ENCODE measurements around the gene FSIP2.

Gene FSIP2, protein sequence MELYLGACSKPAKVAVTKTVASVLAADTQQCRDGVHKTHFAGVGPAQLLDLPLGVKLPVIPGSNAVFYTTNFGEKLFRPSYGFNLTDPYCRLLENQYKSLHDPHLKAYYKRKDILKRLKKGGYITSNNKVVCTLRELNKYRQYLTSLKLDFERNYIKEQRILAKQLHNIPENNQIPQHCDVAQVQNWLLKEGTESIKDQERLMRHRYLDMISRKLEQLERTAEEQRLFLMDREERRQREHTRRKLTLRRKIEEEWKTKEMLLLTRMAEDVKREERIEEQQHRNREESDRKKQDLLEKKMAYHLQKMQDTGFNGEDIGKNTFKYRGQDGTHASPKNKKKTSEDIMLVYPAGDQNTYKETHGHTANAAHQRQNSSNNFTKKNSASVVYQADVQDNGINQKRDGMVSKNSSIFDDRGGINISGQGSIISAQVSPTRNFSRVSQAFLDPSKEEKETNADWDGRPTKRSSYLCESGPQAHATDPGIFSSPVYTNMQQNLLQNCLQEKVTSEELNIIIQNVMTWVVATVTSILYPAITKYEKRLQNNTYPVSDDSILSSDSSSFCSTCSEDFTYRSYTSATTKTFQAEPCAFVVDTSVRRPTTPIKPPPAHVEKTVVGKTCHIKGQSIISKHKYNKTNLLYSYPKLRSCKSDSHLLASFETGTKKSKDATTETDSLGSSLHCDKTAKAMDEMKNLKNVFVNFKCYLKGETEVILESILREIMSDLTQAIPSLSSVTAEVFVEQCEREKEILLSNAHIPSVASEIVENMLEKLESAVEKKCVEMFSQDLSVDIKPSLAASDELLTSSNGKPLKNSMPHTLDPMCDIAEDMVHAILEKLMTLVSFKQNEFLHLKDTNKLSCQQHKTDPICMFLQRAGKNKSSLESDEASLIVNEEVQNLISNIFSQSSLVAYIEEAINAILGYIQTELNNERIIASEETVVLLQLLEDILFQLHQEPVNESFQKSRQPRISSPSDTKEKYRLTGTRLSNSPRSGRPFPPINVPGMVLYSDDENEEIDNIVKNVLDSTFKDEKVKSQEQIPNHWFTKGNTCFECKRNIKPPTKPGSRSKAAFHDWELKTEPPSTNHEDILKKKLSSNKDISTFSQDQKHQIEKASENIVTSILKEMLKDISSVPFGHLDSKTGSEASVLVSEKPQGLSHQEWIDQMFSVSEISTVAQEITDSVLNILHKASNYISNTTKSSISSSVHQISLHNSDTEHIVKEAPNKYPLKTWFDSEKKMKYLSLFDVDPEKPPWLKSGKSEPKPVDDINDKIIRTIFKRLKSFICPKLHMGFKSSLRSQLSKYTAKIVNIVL (N-terminal part only)

GRCh38 chr2:185738679-185739472 is at the start of gene FSIP2:
Gene FSIP2, plus strand, starts transcription at chr2:185738804. Its CDS starts 91 bp downstream, at chr2:185738895.
- no peak within 1 kb of the TSS for H3K27ac ChIP-seq (ENCODE audit: low read length)
- H3K9ac ChIP-seq (ENCODE audit: low read depth, low read length), result peak within 1 kb of the TSS; percentile 42; the same call in 1 of the 2 replicates
- H3K36me3 ChIP-seq (ENCODE audit: insufficient read depth, low read depth, low read length), result no peaks in the 10 kb centered on the region
- peak within 1 kb of the TSS; percentile 80 for H3K4me3 ChIP-seq (ENCODE audit: low read length)
- H3K4me1 ChIP-seq (ENCODE audit: insufficient read depth, low read length), result no peaks in the 10 kb centered on the region
- H3K27me3 ChIP-seq (ENCODE audit: insufficient read depth, low read length), result peaks cover 7% of the 10 kb centered on the region
- no peaks in the 10 kb centered on the region for H3K9me3 ChIP-seq (ENCODE audit: insufficient read depth, low read depth, low read length)

GRCh38 chr2:185689906-185690539 is 48.6 kb upstream of the FSIP2 start:
- Histone ChIP-seq H3K27me3 (ENCODE audit: insufficient read depth, low read length) (no peaks in the 10 kb centered on the region), H3K9ac (ENCODE audit: low read depth, low read length) (no peak overlapping the region), H3K36me3 (ENCODE audit: insufficient read depth, low read depth, low read length) (no peaks in the 10 kb centered on the region), H3K9me3 (ENCODE audit: insufficient read depth, low read depth, low read length) (no peaks in the 10 kb centered on the region), H3K27ac (ENCODE audit: low read length) (no peak overlapping the region), H3K4me1 (ENCODE audit: insufficient read depth, low read length) (no peaks in the 10 kb centered on the region), H3K4me3 (ENCODE audit: low read length) (no peak overlapping the region)

- H3K4me3 ChIP-seq (ENCODE audit: low read length), result no peak overlapping the region
- no peak overlapping the region for H3K27ac ChIP-seq (ENCODE audit: low read length)
- H3K9me3 ChIP-seq (ENCODE audit: insufficient read depth, low read depth, low read length), result no peaks in the 10 kb centered on the region
- no peak overlapping the region for H3K9ac ChIP-seq (ENCODE audit: low read depth, low read length)
- H3K4me1 ChIP-seq (ENCODE audit: insufficient read depth, low read length), result peaks cover under 1% of the 10 kb centered on the region; the same call in 1 of the 2 replicates
- H3K36me3 ChIP-seq (ENCODE audit: insufficient read depth, low read depth, low read length), result no peaks in the 10 kb centered on the region
- no peaks in the 10 kb centered on the region for H3K27me3 ChIP-seq (ENCODE audit: insufficient read depth, low read length)
Observed at GRCh38 chr2:185695711-185696235, 42.8 kb upstream of the FSIP2 start.

DNA sequence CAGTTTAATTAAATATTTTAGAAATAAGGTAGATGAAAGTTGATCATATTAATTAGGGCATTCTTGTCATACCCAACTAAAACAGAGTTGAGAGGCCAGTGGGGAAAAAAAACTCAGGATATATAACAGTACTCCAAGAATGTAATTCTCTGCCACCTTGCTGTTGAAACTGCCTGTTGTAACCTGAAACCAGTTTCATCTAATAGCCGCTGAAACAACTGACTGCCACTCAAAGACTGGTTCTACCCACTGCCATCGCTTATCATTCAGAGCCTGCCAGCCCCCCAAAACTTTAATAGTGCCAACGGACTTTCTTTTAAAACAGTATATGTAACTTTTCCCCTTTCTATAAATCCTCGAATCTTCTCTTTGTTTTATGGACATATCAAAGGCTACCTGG is 37.7 kb upstream of the FSIP2 start:
- no peaks in the 10 kb centered on the region for H3K36me3 ChIP-seq (ENCODE audit: insufficient read depth, low read depth, low read length)
- H3K9me3 ChIP-seq (ENCODE audit: insufficient read depth, low read depth, low read length), result no peaks in the 10 kb centered on the region; the same call in 1 of the 2 replicates
- peaks cover 5% of the 10 kb centered on the region; the same call in 1 of the 2 replicates for H3K4me1 ChIP-seq (ENCODE audit: insufficient read depth, low read length)
- H3K27ac ChIP-seq (ENCODE audit: low read length), result no peak overlapping the region
- no peak overlapping the region for H3K9ac ChIP-seq (ENCODE audit: low read depth, low read length)
- H3K4me3 ChIP-seq (ENCODE audit: low read length), result no peak overlapping the region
- no peaks in the 10 kb centered on the region for H3K27me3 ChIP-seq (ENCODE audit: insufficient read depth, low read length)

GRCh38 chr2:185734658-185735057 is 3.9 kb upstream of the FSIP2 start:
- Histone ChIP-seq H3K9me3 (ENCODE audit: insufficient read depth, low read depth, low read length) (no peaks in the 10 kb centered on the region), H3K27me3 (ENCODE audit: insufficient read depth, low read length) (peaks cover 7% of the 10 kb centered on the region), H3K36me3 (ENCODE audit: insufficient read depth, low read depth, low read length) (no peaks in the 10 kb centered on the region), H3K9ac (ENCODE audit: low read depth, low read length) (no peak overlapping the region), H3K27ac (ENCODE audit: low read length) (no peak overlapping the region), H3K4me1 (ENCODE audit: insufficient read depth, low read length) (no peaks in the 10 kb centered on the region), H3K4me3 (ENCODE audit: low read length) (no peak overlapping the region)

DNA sequence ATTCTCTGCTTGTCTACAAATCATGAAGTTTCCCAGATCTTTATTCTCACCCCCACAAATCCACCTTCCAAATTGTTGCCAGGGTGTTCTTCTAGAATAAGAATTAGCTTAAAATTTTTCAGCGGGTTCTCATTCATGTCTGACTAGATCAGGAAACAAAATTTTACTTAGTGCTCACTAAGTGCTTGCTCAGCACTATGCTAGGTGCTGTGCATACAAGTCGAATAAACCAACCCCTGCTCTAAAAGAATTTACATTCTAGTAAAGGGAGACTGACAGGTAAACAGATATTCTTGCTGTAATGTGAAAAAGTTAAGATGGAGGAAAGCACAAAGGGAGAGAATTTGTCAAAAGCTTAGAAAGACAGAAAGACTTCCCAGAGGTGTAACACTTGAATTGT is 2.4 kb upstream of the FSIP2 start:
- H3K4me3 ChIP-seq (ENCODE audit: low read length), result no peak overlapping the region
- no peak overlapping the region for H3K9ac ChIP-seq (ENCODE audit: low read depth, low read length)
- no peaks in the 10 kb centered on the region for H3K36me3 ChIP-seq (ENCODE audit: insufficient read depth, low read depth, low read length)
- H3K4me1 ChIP-seq (ENCODE audit: insufficient read depth, low read length), result no peaks in the 10 kb centered on the region
- H3K9me3 ChIP-seq (ENCODE audit: insufficient read depth, low read depth, low read length), result no peaks in the 10 kb centered on the region
- no peak overlapping the region for H3K27ac ChIP-seq (ENCODE audit: low read length)
- H3K27me3 ChIP-seq (ENCODE audit: insufficient read depth, low read length), result peaks cover 7% of the 10 kb centered on the region

GRCh38 chr2:185745864-185746859 is 7.6 kb downstream of the FSIP2 start:
- Histone ChIP-seq H3K9ac (ENCODE audit: low read depth, low read length) (no peak overlapping the region), H3K27me3 (ENCODE audit: insufficient read depth, low read length) (no peaks in the 10 kb centered on the region), H3K36me3 (ENCODE audit: insufficient read depth, low read depth, low read length) (no peaks in the 10 kb centered on the region), H3K27ac (ENCODE audit: low read length) (no peak overlapping the region), H3K4me1 (ENCODE audit: insufficient read depth, low read length) (no peaks in the 10 kb centered on the region), H3K4me3 (ENCODE audit: low read length) (no peak overlapping the region), H3K9me3 (ENCODE audit: insufficient read depth, low read depth, low read length) (no peaks in the 10 kb centered on the region)

GRCh38 chr2:185757356-185757755 is 18.8 kb downstream of the FSIP2 start:
- Histone ChIP-seq H3K27me3 (ENCODE audit: insufficient read depth, low read length) (no peaks in the 10 kb centered on the region), H3K4me1 (ENCODE audit: insufficient read depth, low read length) (no peaks in the 10 kb centered on the region), H3K4me3 (ENCODE audit: low read length) (no peak overlapping the region), H3K9me3 (ENCODE audit: insufficient read depth, low read depth, low read length) (no peaks in the 10 kb centered on the region), H3K9ac (ENCODE audit: low read depth, low read length) (no peak overlapping the region), H3K27ac (ENCODE audit: low read length) (no peak overlapping the region), H3K36me3 (ENCODE audit: insufficient read depth, low read depth, low read length) (no peaks in the 10 kb centered on the region)

DNA sequence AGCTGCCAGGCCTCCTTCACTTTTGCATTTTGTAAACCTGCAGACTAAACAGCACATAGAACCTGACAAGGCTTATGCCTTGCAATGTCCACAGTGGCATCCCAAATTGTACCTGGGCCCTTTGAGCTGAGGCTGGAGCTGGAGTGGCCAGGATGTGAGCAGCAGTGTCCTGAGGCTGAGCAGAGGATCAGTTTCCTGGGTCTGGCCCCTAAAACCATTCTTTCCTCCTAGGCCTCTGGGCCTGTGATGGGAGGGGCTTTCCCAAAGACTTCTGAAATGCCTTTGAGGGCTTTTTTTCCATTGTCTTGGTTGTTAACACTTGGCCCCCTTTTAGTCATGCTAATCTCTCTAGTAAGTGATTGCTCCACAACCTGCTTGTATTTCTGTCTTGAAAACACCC is 32.8 kb downstream of the FSIP2 start:
- no peaks in the 10 kb centered on the region for H3K27me3 ChIP-seq (ENCODE audit: insufficient read depth, low read length)
- peaks cover 37% of the 10 kb centered on the region for H3K9me3 ChIP-seq (ENCODE audit: insufficient read depth, low read depth, low read length)
- H3K4me3 ChIP-seq (ENCODE audit: low read length), result no peak overlapping the region
- no peaks in the 10 kb centered on the region for H3K4me1 ChIP-seq (ENCODE audit: insufficient read depth, low read length)
- H3K9ac ChIP-seq (ENCODE audit: low read depth, low read length), result no peak overlapping the region
- no peaks in the 10 kb centered on the region; the same call in 1 of the 2 replicates for H3K36me3 ChIP-seq (ENCODE audit: insufficient read depth, low read depth, low read length)
- no peak overlapping the region for H3K27ac ChIP-seq (ENCODE audit: low read length)
